ENCODE data around the gene RIPK3. TPM values are rescaled to one million over a fixed set of nuclear protein-coding genes. Genes with fewer than 3 reads are reported as not detected.

RIPK3 gene
- total and polyA plus RNA-seq, 2 experiments from 2014 or later, result 0.32 to 1.5 TPM

DNA sequence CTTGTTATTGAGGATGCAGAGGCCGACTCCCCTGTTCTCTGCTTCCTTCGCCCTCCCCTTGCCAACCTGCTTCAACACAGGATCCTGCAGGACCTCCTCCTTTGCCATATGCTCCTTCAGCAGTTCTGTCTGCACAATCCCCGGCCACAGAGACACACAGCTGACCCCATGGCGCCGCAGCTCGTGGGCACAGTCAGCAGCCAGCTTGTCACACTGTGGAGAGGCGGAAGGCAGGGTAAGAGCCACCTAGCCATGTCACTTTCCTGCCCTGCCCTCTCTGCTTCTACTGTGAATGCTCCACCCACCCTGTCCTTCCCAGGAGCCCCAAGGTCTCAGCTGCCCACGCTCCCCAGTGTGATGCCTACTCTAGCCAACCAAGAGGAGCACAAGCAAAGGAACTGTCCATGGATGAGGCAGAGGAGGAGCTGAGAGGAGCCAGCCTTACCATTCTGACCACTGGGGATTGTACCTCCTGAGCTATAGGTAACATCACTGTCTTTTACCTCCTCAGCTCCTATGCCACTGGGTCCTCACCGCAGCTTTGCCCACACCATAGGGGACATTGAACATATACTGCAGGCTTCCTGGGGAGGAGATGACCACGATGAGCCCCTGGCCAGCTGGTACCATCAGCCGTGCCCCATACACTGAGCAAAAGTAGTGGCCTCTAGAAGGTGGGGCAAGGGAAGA is 47.5 kb downstream of the RIPK3 start:
- no peaks in the 10 kb centered on the region for H3K79me2 ChIP-seq (replicated peaks; ENCODE audit: insufficient read depth)
- Mint-ChIP-seq H3K4me1 (peaks cover 2% of the 10 kb centered on the region), H3K27me3 (ENCODE audit: insufficient read depth, low read depth, poor library complexity) (peaks cover 7% of the 10 kb centered on the region), H3K4me3 (no peak overlapping the region), H3K9me3 (no peaks in the 10 kb centered on the region), H3K36me3 (ENCODE audit: low read depth) (peaks cover 5% of the 10 kb centered on the region; the same call in 2 of the 3 replicates), H3K27ac (no peak overlapping the region)
- H3K9me2 ChIP-seq (ENCODE audit: insufficient read depth), result no peaks in the 10 kb centered on the region
- no peak for ATAC-seq
- peaks cover 2% of the 10 kb centered on the region; the same call in 1 of the 2 replicates for H3F3A ChIP-seq (replicated peaks; ENCODE audit: low read depth)
- peaks cover 2% of the 10 kb centered on the region; the same call in 1 of the 2 replicates for H4K20me1 ChIP-seq (replicated peaks; ENCODE audit: insufficient read depth)
- no peaks in the 10 kb centered on the region; the same call in 1 of the 2 replicates for H3K36me3 ChIP-seq (ENCODE audit: insufficient read depth)
- H2AFZ ChIP-seq, result no peak overlapping the region
- no peak for DNase-seq (ENCODE audit: low spot score)
- no peaks in the 10 kb centered on the region for H3K27me3 ChIP-seq (ENCODE audit: insufficient read depth)
- no peak overlapping the region for H3K4me2 ChIP-seq
- TF ChIP-seq ETS1 (IDR thresholded peaks at IDR 0.05) (no peak), NANOG (IDR thresholded peaks at IDR 0.05; ENCODE audit: borderline replicate concordance) (no peak), EZH2phosphoT487 (IDR thresholded peaks at IDR 0.05; ENCODE audit: unreplicated experiment) (no peak), ZNF114 (CRISPR knock-in tag; IDR thresholded peaks at IDR 0.05) (no peak), EZH2 (IDR thresholded peaks at IDR 0.05; ENCODE audit: low read depth, unreplicated experiment) (no peak), CTCF (conservative IDR thresholded peaks at IDR 0.05; ENCODE audit: low read depth in 2 of 2) (no peak), STAT1 (IDR thresholded peaks at IDR 0.05; ENCODE audit: unreplicated experiment) (no peak), ZNF331 (CRISPR knock-in tag; IDR thresholded peaks at IDR 0.05; ENCODE audit: low read depth) (no peak), POLR2AphosphoS5 (IDR thresholded peaks at IDR 0.05; ENCODE audit: low read depth) (no peak), JUNB (IDR thresholded peaks at IDR 0.05; ENCODE audit: unreplicated experiment) (no peak), CREB1 (CRISPR knock-in tag; IDR thresholded peaks at IDR 0.05; ENCODE audit: low read depth) (no peak)
- TF ChIP-seq, protein P1, sequence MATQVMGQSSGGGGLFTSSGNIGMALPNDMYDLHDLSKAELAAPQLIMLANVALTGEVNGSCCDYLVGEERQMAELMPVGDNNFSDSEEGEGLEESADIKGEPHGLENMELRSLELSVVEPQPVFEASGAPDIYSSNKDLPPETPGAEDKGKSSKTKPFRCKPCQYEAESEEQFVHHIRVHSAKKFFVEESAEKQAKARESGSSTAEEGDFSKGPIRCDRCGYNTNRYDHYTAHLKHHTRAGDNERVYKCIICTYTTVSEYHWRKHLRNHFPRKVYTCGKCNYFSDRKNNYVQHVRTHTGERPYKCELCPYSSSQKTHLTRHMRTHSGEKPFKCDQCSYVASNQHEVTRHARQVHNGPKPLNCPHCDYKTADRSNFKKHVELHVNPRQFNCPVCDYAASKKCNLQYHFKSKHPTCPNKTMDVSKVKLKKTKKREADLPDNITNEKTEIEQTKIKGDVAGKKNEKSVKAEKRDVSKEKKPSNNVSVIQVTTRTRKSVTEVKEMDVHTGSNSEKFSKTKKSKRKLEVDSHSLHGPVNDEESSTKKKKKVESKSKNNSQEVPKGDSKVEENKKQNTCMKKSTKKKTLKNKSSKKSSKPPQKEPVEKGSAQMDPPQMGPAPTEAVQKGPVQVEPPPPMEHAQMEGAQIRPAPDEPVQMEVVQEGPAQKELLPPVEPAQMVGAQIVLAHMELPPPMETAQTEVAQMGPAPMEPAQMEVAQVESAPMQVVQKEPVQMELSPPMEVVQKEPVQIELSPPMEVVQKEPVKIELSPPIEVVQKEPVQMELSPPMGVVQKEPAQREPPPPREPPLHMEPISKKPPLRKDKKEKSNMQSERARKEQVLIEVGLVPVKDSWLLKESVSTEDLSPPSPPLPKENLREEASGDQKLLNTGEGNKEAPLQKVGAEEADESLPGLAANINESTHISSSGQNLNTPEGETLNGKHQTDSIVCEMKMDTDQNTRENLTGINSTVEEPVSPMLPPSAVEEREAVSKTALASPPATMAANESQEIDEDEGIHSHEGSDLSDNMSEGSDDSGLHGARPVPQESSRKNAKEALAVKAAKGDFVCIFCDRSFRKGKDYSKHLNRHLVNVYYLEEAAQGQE (IDR thresholded peaks at IDR 0.05; ENCODE audit: unreplicated experiment), result no peak
- TF ChIP-seq, protein P2, sequence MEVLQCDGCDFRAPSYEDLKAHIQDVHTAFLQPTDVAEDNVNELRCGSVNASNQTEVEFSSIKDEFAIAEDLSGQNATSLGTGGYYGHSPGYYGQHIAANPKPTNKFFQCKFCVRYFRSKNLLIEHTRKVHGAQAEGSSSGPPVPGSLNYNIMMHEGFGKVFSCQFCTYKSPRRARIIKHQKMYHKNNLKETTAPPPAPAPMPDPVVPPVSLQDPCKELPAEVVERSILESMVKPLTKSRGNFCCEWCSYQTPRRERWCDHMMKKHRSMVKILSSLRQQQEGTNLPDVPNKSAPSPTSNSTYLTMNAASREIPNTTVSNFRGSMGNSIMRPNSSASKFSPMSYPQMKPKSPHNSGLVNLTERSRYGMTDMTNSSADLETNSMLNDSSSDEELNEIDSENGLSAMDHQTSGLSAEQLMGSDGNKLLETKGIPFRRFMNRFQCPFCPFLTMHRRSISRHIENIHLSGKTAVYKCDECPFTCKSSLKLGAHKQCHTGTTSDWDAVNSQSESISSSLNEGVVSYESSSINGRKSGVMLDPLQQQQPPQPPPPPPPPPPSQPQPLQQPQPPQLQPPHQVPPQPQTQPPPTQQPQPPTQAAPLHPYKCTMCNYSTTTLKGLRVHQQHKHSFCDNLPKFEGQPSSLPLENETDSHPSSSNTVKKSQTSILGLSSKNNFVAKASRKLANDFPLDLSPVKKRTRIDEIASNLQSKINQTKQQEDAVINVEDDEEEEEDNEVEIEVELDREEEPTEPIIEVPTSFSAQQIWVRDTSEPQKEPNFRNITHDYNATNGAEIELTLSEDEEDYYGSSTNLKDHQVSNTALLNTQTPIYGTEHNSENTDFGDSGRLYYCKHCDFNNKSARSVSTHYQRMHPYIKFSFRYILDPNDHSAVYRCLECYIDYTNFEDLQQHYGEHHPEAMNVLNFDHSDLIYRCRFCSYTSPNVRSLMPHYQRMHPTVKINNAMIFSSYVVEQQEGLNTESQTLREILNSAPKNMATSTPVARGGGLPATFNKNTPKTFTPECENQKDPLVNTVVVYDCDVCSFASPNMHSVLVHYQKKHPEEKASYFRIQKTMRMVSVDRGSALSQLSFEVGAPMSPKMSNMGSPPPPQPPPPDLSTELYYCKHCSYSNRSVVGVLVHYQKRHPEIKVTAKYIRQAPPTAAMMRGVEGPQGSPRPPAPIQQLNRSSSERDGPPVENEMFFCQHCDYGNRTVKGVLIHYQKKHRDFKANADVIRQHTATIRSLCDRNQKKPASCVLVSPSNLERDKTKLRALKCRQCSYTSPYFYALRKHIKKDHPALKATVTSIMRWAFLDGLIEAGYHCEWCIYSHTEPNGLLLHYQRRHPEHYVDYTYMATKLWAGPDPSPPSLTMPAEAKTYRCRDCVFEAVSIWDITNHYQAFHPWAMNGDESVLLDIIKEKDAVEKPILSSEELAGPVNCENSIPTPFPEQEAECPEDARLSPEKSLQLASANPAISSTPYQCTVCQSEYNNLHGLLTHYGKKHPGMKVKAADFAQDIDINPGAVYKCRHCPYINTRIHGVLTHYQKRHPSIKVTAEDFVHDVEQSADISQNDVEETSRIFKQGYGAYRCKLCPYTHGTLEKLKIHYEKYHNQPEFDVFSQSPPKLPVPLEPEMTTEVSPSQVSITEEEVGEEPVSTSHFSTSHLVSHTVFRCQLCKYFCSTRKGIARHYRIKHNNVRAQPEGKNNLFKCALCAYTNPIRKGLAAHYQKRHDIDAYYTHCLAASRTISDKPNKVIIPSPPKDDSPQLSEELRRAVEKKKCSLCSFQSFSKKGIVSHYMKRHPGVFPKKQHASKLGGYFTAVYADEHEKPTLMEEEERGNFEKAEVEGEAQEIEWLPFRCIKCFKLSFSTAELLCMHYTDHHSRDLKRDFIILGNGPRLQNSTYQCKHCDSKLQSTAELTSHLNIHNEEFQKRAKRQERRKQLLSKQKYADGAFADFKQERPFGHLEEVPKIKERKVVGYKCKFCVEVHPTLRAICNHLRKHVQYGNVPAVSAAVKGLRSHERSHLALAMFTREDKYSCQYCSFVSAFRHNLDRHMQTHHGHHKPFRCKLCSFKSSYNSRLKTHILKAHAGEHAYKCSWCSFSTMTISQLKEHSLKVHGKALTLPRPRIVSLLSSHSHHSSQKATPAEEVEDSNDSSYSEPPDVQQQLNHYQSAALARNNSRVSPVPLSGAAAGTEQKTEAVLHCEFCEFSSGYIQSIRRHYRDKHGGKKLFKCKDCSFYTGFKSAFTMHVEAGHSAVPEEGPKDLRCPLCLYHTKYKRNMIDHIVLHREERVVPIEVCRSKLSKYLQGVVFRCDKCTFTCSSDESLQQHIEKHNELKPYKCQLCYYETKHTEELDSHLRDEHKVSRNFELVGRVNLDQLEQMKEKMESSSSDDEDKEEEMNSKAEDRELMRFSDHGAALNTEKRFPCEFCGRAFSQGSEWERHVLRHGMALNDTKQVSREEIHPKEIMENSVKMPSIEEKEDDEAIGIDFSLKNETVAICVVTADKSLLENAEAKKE (CRISPR knock-in tag; IDR thresholded peaks at IDR 0.05), result no peak
- H3K4me1 ChIP-seq (ENCODE audit: insufficient read depth), result no peaks in the 10 kb centered on the region
- no peak overlapping the region for H3K4me3 ChIP-seq
- H3K27ac ChIP-seq (ENCODE audit: low read depth), result no peak overlapping the region
